Renal pelvis (tissue), 4 donors: ENCODE measurements around the gene UST. TPM values are rescaled to one million over a fixed set of nuclear protein-coding genes. Genes with fewer than 3 reads are reported as not detected.

ENCODE experiments used
- DNase-seq: peaks from one replicate; pipeline ENCODE4 v3.0.0-alpha.2; 2013
- polyA plus RNA-seq, 3 donors: library from polyadenylated mRNA; unstranded; fragments of 120-200 nt; gene quantifications; one replicate each; pipeline ENCODE4 v1.2.1, GENCODE V29; 2013; ENCODE audit not compliant: insufficient read length in 3 of 3

The UST gene
- polyA plus RNA-seq, 3 donors, result 8.2 to 11.3 (median 10.9) TPM

DNA sequence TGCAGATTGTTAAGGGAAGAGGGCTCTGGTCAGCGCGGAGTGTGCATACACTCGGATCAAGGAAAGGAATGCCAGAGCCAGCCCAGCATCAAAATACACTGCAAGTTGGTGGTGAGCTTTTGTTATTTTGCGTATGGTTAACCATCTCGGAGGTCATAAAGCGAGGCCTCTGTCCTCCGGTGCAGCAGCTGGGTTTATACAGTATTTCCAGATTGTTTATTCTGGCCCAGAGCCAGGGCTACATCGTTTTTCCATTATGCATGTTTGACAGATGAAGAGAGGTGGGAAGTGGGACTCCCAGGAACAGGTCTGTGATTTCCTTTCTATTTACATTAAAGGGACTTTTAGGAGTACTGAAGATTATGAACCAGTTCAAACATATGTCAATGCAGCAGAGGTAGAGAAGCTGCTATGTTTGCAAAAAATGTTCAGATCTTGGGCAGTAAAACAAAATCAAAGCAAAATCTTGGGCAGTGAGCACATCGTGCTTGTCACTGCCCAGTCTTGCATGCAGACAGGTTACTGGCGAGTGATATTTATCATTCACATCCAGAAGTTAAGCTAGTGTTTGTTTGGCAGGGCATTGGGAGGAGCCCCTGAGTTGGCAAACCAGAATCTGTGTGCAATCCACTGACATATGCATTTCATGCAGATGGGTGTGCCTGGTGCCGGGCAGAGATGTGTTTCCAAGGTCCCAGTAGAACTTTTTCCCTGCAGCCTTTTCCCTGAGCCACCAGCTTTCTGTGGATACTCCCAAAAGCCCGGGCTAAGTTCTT is 314.3 kb downstream of the UST start:
- peak; percentile 69 for DNase-seq

DNA sequence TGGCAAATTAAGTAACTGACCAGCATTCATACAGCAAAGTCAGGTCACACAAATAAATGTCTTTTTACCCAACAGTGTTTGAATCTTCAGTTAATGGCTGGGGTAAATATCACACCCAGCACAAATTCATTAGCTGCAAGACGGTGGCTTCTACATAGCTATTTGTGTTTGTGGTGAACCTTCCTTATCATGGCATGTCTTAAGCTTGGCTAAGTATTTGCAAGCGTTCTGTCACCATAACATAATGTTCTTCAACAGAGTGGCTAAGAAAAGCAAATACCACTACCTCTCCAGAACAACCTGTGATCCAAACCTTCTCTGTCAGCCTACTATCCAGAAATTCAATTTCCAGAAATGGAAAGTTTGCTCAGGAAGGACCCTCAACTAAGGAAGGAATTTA is 315.1 kb downstream of the UST start:
- DNase-seq, result no peak

DNA sequence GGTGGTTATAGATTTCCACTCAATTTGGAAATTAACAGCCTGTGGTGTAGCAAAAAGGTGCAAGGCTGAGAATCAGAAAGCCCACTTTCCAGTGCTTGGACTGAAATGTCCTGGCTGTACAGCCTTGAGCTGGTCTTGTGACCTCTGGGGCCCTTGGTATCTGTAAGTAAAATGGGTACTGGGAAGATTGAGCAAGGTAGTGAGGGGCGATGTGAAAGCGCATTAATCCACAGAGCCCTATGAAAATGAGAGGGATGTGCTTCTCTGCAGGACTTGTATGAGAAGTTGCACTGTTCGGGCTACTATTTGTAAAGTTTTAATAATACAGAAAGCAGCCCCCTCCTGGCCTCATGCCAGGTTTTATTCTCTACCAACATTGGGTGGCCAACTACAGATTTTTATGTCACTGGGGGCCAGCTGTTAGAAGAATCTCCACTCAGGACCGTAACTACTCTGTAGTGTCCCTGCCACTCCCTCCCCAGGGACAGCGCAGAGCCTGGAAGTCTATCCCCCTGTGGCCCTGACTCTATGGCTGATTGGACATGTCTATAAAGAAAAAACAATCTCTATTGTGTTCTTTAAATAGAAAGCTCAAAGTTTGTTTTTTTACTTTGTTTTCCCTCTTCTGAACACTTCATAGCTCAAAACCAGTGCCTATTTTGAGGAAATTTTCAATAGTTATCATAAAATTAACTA is 316.0 kb downstream of the UST start:
- DNase-seq, result no peak

DNA sequence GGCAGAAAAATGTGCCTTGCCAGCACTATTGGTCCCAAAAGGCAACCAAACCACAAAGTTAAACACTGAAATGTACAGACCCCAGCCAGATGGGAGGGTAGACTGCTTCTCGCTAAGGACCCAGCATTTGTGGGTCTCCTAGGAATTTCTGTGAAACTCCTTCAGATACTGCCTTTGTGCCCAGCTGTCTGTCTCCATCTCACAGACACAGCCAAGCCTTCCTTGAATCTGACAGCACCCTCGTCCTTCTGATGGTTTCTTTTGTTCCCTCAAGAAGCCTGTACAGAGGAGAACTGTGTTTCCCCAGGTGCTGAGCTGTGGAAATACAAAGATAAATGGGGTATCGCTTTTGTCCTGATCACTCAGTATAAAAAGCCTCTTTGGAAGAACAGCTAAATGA is 316.6 kb downstream of the UST start:
- DNase-seq, result no peak

DNA sequence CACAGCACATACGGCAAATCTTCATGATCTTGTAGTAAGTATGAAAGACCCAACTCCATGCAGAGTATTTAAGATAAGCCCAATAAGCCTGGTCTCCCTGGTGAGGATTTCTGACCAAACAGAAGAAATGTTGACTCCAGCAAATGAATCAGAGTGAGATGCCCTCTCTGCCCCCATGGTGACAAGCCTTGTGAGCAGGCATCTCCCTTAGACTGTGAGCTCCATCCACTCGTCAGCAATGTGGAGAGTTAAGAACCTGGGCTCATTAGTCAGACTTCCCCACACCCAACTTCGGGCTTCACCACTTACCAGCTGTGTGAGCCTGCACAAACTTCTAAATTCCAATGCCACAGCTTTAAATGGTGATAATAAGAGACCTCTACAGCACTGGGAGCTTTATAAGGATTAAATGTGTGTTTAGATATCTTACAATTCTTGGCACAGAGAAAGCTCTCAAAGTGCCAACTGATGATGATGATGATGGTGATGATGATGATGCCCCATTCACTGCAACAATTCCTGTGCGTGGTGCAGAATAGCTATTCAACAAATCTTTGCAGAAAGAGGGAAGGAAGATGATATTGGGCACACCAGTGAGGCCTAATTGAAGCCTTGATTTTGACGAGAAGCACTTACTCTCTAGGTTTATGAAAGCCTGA is 317.3 kb downstream of the UST start:
- DNase-seq, result no peak

DNA sequence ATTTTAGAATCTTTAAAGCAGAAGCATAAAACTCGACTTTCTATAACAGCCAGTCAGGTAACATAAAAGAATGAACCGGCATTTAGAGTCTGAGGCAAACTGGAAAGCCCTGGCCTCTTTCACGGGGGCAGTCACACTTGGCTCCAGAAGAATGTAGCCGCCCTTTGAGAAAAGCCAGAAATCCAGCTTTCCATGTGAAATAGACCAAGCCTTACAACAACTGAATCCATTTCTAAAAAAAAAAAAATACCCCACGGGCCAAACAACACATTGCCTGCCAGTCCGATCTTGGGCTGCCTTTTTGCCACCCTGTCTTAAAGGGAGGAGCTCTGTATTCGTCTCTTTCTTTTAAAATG is 317.8 kb downstream of the UST start:
- no peak for DNase-seq

DNA sequence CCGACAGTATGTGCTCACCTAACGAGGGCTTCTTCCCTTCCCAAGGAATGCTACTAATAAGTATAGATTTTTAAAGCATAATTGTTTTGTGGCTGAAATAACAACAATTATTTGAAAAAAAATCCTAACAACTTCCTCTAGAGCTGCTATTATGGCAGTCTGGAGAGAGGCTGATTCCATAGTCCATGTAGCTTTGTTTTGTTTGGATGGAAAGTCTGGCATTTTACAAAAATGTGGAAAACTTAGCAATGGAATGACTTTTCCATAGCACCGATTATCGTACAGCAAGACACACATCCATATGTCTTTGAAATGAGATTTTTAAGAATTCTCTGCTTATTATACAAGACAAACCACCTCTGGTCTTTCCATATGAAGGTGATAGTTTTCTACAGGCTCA is 318.3 kb downstream of the UST start:
- DNase-seq, result no peak

DNA sequence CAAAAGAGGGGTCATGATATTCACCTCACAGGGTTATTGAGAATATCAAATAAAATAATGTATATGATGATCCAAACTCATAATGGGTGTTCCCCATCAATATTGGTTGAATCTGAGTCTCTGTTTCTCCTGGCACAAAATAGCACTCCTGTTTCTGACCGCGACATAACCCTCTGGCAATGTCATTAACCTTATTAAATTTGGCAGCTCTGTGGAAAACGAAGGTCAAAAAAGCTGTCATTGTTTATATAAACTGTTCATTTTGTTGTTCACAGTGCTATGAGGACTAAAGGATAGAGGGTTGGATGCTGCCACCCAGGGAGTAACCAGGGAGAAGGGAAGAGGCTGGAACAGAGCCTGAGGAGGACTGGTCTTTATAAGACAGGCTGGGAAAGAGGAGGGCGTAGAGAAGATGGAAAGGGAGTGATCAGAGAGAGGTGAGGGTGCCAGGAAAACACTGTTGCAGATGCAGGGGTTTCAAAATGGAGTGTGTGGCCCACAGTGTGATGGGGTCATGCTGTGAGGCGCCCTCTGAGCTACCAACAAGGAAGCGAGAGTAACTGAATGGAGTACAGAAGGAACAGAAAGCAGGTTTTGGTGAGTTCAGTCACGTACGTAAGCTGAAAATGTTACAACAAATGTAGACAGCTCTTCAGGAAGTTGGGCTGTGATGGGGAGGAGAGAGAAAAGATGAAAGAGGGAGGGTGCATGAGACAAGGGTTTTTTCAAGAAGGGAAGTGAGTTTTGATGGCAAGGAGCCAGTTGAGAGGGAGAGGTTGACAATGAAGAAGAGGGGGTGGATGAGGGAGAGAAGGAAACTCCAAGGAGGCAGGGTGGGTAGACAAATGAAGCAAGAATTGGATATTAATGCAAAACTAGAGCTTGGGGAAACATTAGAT is 319.1 kb downstream of the UST start:
- DNase-seq, result no peak

DNA sequence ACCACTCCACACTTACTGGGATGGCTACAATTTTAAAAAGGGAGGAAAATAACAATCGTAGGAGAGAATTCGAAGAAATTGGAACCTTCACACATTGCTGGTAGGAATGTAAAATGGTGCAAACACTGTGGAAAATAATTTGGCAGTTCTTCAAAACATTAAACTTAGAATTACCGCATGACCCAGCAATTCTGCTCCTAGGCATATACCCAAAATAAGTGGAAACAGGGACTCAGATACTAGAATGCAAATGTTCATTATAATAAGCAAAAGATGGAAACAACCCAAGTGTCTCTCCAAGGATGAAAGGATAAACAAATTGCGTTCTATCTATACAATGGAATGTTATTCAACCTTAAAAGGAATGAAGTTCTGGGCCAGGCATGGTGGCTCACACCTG is 325.2 kb downstream of the UST start:
- no peak for DNase-seq

DNA sequence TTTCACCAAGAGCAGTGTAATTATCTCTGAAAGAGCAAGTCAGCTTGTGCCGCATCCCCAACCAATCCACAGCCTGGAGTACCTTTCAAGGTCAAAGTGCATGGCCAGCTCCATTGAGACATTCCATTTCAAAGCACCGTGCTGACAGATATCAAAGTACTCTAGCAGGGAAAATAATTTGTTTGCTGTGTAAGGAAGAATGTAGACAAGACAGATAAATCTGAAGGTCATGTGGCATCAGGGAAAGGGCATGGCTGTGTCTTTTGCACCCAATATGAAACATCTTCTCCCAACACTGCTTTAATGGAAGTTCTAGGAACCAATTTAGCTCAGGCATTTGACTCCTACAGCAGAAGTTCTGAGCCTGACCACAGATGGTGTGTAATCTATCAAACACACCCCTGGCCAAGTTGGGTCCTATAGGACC is 328.0 kb downstream of the UST start:
- no peak for DNase-seq

DNA sequence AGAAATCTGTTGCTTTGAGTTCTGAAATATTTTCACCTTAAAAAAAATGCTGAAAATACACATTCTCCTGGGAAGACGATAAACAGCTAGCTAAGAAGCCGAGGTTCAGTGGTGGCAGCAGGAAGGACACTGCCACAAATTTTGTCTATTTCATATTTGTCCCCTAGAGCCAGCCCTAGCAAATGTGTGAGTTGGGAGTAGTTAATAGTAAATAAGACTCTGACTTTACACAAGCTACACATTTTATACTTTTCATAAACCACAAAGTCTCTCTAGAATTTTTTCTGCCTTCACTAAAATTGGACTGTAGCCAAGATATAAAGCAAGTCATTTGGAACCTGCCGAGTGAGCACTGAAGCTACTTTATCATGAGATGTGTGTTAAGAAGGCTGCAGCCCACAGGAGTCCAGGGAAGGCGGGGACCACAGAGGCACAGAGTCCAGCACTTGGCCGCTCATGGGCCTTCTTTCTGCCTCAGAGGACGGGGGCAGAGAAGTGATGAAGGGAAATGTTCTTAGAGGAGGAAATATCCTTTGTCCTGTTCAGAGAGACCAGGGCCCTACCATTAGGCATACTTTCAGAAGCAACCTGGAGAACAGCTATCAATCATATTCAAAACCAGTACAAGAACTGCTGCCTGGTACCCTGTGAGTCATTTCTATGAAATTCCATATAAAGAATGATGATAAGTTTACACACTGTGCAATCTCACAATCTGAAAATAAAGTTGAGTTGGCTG is 329.0 kb downstream of the UST start:
- no peak for DNase-seq

DNA sequence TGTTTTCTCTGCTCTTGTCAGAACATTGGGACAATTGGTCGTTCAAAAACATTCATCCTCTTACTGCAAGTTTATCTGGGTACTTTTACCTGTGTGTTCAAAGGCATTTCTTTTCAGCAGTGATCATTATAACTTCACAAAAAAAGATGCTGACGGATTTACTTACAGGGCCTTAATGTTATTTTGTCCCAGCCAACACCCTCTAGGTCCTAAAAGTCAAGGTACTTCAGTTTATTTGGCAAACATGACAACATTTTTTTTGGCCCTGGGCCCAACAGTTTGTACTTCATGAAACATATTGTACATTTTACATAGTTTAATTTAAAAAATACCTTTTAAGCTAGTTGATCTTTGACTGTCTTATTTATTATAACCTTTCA is 329.5 kb downstream of the UST start:
- DNase-seq, result no peak

DNA sequence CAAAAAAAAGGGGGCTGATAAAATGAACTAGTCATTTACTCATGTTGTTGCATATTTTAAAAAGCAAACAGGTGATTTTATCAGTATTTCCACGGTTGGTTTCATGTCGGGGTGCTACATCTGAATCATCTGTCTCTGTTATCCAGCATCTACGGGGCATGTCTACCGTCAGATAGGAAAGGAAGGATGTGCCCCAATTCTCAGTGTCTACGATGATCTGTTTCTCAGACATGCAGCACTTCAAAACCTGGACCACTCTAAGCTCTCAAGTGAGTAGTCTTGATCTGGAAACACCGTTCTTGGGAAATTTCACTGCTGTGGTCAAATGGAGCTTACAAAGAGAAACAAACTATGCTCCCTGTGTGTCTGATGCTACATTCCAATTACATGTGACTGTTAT is 330.4 kb downstream of the UST start:
- no peak for DNase-seq

DNA sequence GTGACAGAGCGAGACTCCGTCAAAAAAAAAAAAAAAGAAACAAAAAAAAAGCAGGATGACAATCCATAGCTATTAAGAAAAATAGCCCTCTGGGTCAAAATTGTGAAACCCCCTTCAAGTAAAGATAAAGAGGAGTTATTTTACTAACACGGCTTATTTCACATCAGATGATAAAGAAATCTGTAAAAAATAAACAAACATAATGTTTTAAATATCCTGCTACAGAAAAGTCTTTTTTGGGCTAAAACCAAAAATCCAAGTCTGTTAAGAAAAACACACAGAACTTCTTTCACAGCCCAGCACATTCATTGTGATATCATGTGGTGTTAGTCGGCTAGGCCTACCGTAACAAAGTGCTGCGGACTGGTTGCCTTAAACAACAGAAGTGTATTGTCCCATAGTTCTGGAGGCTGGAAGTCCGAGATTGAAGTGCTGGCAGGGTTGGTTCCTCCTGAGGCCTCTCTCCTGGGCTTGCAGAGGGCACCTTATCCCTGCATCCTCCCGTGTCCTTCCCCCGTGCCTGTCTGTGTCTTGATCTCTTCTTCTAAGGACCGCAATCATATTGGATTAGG is 331.5 kb downstream of the UST start:
- no peak for DNase-seq

DNA sequence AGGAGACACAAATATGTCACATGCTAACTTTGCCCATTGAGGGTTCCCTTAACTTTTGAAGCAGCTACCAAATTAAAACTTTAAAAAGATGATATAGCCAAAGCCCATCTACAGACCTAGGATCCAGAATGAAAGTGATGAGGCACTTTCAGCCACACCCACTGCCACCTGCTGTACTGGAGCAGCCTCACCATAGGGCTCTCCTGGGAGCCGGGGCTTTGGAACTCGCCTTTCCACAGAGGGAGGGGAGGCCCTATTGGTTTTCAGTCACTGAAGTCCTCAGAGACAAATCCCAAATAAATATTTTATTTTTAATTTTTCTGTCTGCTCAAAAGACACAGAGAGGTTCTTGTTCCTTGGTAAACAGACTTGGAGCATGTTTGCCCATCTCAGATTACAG is 332.6 kb downstream of the UST start:
- no peak for DNase-seq

DNA sequence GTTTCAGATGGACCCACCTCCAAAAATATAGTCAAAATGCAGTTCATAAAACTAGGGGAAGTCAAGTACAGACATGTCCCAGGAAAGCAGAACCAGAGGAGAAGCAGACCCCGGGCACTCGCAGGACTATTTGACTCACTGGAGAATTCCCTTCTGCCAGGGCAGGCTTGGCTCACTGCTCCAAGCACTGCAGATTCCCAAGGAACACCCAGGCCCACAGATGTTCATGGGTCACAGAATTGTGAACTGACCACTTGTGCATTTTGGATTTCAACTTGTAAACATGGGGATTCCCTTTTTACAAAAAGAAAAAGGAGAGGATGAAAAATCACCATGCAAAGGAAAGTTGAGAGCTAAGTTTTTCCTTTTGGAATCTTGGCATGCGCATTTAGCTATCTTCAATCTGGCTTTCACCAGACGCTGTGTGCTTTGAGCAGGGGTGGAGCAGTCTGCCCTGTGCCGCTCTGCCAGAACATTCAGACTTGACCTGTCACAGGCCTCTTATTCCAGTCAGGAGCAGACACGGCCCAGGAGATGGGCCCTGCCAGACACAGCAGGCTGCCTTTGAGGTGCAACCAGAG is 333.2 kb downstream of the UST start:
- no peak for DNase-seq

DNA sequence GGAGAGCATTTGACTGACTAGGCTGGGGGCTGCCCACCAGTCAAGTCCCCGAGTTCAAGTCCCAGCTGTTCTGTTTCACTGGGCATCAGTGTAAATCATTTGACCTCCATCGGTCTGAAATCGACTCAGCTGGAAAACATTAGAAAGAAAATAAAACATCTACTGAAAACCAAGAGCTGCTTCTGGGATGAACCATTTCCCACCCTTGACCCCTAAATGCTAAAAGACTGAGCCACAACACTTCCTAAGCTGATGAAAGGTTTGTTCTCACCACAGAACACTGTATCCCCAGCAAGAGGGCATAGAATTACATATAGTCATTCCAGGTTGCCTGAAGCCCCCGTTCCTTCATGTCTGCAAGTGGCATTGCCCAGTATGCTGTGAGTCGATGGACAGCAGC is 333.7 kb downstream of the UST start:
- DNase-seq, result no peak

DNA sequence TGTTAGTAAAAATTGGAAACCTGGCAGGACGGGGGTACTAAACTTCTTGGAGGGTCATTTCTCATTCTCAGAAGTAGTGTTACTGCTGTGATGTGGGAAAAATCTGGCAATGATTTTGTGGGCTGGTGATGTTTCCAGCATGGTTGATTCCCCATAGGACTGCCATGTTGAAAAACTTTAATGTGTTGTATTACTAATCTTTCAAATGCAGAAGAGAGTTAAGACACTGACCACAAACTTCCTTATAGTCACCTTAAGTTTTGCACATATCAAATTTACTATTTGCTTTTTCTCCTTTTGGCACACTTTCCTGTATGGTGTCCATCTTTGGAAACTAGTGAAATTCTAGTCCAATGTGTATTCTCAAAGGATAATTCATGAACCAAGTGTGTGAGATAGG is 334.5 kb downstream of the UST start:
- no peak for DNase-seq

DNA sequence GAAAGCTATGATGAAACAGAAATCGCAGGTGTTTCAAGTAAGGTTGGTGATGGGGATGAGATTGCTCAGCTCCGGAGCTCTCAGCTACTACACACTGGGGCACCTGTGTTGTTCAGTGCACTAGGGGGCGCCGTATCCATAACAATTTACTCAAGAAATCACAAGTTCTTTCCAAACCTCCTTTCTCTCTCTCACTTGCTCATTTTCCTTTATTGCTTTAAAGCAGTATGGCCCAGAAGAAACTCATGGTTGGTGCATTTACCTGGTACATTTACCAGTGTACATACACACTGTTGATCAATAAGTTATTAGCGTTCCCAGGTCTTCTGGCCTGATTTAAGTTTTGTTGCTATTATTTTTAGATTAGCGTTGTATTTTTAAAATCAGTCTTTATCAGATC is 335.5 kb downstream of the UST start:
- peak; percentile 71 for DNase-seq

DNA sequence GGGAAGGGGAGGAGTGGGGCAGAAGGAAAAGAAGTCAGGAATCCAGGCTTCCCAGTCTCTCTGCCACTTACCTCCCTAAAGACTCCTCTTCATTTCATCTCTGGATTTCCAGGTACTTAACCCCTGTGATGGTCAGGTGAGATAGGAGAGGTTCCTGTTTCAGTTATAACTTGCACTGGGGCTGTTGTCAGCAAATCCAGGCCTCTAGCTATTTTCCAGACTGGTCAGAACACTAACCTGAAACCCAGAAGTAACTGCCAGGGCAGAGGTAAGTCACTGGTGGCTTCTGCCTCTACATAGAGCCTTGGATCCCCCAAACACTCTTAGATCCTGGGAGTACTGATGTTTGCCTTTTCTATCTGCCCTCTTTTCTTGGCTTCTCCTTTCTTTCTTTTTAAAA is 337.2 kb downstream of the UST start:
- no peak for DNase-seq
